ENCODE data around the gene EFNA5. TPM values are rescaled to one million over a fixed set of nuclear protein-coding genes. Genes with fewer than 3 reads are reported as not detected.
A peak's percentile ranks its signal among the peaks of the same experiment; 100 is the strongest.
"Not testable (repeated sequence)": the region's sequence is repeated elsewhere in the genome, so short reads cannot be mapped to it uniquely, and the experiment has no call there.

The EFNA5 gene
- total RNA-seq, 1 donor = 6.5 TPM

DNA sequence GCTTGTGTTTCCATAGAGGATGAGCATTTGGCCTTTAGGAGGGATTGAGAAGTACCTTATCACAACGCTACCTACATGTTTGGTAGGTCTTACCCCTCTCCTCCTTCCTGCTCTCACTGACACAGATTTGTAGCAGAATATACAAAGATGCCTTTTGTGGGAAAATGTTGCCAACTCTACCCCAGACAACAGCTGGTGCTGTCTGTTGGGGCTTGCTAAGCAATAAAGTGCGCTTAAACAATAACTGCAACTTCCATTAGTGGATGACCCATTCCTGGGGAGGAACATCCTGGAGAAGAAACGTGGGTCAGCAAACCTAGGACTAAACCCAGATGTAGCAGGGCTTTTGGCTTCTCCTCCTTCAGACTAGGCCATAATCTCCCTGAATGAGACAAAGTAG lies 174.3 kb downstream of the EFNA5 start:
- TF ChIP-seq CTCF (IDR thresholded peaks at IDR 0.05; ENCODE audit: insufficient read depth, low read depth, low read length) = no peak
- no peak for DNase-seq (ENCODE audit: low read depth)
- no peak overlapping the region for H3K4me3 ChIP-seq (ENCODE audit: low read depth, low read length)

GRCh38 chr5:107494129-107494528 lies 176.6 kb downstream of the EFNA5 start:
- DNase-seq (ENCODE audit: low read depth); H3K4me3 ChIP-seq (ENCODE audit: low read depth, low read length): not testable (repeated sequence)

GRCh38 chr5:107487056-107487542 lies 183.6 kb downstream of the EFNA5 start:
- peak; percentile 25 for DNase-seq (ENCODE audit: low read depth)
- TF ChIP-seq CTCF (IDR thresholded peaks at IDR 0.05; ENCODE audit: insufficient read depth, low read depth, low read length) = no peak
- no peak overlapping the region for H3K4me3 ChIP-seq (ENCODE audit: low read depth, low read length)

GRCh38 chr5:107486489-107486888 lies 184.2 kb downstream of the EFNA5 start:
- H3K4me3 ChIP-seq (ENCODE audit: low read depth, low read length) = no peak overlapping the region
- DNase-seq (ENCODE audit: low read depth) = peak; percentile 34
- TF ChIP-seq CTCF (IDR thresholded peaks at IDR 0.05; ENCODE audit: insufficient read depth, low read depth, low read length) = no peak

GRCh38 chr5:107485184-107485583 lies 185.6 kb downstream of the EFNA5 start:
- no peak overlapping the region for H3K4me3 ChIP-seq (ENCODE audit: low read depth, low read length)
- no peak for DNase-seq (ENCODE audit: low read depth)
- no peak for TF ChIP-seq CTCF (IDR thresholded peaks at IDR 0.05; ENCODE audit: insufficient read depth, low read depth, low read length)

DNA sequence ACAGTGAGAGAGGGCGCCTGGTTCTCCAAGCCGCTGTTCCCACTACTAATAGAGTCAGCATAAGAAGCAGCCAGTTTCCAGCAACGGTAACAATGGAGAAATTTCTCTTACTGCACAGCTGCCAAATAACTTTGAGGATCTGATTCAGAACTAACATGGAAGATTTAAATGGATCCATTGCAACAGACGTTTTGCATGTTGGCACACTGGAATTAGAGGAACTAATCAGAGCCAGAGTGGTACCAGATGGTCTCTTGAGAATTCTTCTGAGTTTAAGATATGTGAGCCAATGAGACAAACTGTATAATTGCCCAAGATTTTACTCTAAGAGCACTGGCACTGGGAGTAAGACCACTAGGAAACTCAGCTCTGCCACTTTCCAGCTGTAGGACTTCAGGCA lies 186.5 kb downstream of the EFNA5 start:
- H3K4me3 ChIP-seq (ENCODE audit: low read depth, low read length) = no peak overlapping the region
- DNase-seq (ENCODE audit: low read depth) = no peak
- no peak for TF ChIP-seq CTCF (IDR thresholded peaks at IDR 0.05; ENCODE audit: insufficient read depth, low read depth, low read length)

DNA sequence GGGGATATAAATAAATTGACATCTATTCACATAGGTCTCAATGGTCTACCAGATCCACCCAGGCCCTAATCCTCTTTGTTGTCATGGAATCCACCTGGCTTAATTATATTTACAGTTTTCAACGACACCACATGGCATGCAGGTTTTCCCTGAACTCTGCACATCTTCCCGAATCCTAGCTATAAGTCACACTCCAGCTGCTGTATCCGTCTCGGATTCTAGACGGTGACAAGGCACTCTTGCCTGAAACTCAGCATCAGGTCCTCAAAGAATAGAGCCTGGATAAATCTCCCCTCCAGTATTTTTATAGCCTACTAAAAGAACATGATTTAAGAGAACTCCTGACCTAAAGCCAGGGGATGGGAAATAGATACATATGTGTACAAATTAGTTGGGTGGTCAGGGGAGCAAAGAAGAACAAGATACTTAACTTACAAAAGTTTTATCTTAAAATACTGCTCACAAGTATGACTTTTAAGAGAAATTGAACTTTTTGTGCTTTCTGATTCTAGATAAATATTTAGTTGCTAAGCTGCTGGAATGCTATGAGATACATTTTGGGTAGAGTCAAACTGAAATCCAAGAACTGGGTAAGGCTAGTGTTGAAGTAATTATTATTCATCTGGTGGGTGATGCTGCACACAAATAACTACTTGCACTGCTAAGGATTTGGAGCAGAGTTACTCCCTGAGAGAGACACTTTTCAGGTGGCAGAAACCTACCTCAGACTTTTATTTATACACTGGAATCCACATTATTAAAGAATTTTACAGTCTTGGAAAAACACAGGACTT lies 187.3 kb downstream of the EFNA5 start:
- DNase-seq (ENCODE audit: low read depth) = no peak
- no peak for TF ChIP-seq CTCF (IDR thresholded peaks at IDR 0.05; ENCODE audit: insufficient read depth, low read depth, low read length)
- H3K4me3 ChIP-seq (ENCODE audit: low read depth, low read length) = no peak overlapping the region
